ENCODE measurements around the gene AAR2. TPM values are rescaled to one million over a fixed set of nuclear protein-coding genes. Genes with fewer than 3 reads are reported as not detected.
A peak's percentile ranks its signal among the peaks of the same experiment; 100 is the strongest.

The AAR2 gene, protein sequence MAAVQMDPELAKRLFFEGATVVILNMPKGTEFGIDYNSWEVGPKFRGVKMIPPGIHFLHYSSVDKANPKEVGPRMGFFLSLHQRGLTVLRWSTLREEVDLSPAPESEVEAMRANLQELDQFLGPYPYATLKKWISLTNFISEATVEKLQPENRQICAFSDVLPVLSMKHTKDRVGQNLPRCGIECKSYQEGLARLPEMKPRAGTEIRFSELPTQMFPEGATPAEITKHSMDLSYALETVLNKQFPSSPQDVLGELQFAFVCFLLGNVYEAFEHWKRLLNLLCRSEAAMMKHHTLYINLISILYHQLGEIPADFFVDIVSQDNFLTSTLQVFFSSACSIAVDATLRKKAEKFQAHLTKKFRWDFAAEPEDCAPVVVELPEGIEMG
- polyA plus RNA-seq (2012; rRNA removed) = 17.4 and 23.4 TPM in 2 replicates
- polyA plus RNA-seq (2012; cell fraction: cytosol; rRNA removed) = 12.4 and 17.6 TPM in 2 replicates
- polyA plus RNA-seq (2012; cell fraction: nucleus; rRNA removed) = 17.6 and 18.8 TPM in 2 replicates

DNA sequence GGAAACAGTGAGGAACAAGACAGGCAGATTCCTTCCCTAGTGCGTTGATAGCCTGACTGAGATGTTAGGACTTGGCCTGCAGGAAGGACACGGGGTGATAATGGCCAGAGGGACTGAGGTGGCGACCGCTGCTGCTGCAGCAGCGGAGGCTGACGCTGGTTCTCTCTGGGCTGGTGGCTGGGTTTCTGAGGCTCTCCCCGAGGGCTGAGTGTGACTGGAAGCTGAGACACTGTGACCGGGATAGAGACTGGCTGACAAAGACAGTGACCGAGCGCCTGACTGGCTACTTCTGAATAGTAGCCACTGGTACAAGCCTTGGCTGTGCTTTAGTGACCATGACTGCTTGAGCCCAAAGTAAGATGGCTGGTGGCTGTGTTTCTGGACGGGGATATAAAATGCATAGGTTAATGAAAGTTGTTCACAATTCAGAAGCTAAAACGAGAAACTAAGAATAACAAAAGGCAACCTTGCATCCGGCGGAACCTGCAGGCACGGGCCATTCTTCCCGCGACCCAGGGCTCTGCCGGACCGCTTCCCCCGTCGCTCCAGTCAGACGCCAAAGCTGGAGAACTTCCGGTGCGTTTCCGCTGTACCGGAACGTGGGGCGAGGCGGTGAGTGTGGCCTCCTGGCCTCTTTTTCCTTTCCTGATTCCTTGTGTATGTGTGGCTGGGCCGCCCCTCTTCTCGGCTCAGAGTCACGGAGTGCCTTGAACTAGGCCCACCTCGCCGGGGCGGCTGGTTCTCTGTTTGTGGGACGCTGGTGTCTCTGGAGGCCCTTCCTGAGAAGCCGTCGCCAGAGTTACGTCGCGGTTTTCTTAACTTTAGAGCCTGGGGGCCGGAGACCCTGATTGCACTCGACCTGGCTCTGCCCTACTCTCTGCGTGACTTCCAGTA, at the start of gene AAR2:
Gene AAR2 (plus strand): TSS at position 587 of the 894 bp plus-strand sequence. CDS start 3,391 bp downstream, outside the sequence.
- ChIA-PET POLR2A (interaction anchor here (0.9 to 1.1 kb wide), 3 partner anchors 33 to 225 kb away, joined by 3 to 4 read pairs (median 3); no protein-coding TSS in a partner anchor), CTCF (interaction anchor here (0.7 to 2.3 kb wide), 6 partner anchors 9 to 254 kb away, joined by 3 to 9 read pairs (median 4); no protein-coding TSS in a partner anchor)
- no peaks in the 10 kb centered on the region for H3F3A ChIP-seq (replicated peaks; ENCODE audit: insufficient read depth)
- H3K4me3 ChIP-seq (ENCODE audit: low read depth in 2 of 2, low read length in 1 of 2) = peak within 1 kb of the TSS; percentile 91 to 98
- H3K79me2 ChIP-seq (ENCODE audit: insufficient read depth) = peaks cover 56% of the 10 kb centered on the region
- peak; percentile 84 for DNase-seq
- H3K27me3 ChIP-seq (ENCODE audit: insufficient read depth) = no peaks in the 10 kb centered on the region
- H3K27ac ChIP-seq (ENCODE audit: low read depth in 2 of 2, low read length in 1 of 2) = peak within 1 kb of the TSS; percentile 75 to 78
- peaks cover 10 to 20% of the 10 kb centered on the region in 2 experiments for H3K36me3 ChIP-seq (replicated peaks in 1 of 2; ENCODE audit: control insufficient read depth in 1 of 2, insufficient read depth in 2 of 2, low read length in 1 of 2)
- peak within 1 kb of the TSS; percentile 100 for H2AFZ ChIP-seq (ENCODE audit: low read depth)
- H3K9me2 ChIP-seq = no peaks in the 10 kb centered on the region
- H3K9ac ChIP-seq = peak within 1 kb of the TSS; percentile 98
- peaks cover 5 to 10% of the 10 kb centered on the region in 2 experiments; a peak in 2 of 4 replicates for H3K4me1 ChIP-seq (ENCODE audit: control insufficient read depth in 1 of 2, insufficient read depth in 2 of 2, low read depth in 1 of 2, low read length in 1 of 2)
- 14% methylated on average over 36 of the region's 44 CpGs for WGBS (ENCODE audit: low lambda C conversion rate)
- peak within 1 kb of the TSS; percentile 93 for H3K4me2 ChIP-seq
- H3K9me3 ChIP-seq = no peaks in the 10 kb centered on the region
- TF ChIP-seq YY1 (IDR thresholded peaks at IDR 0.05; ENCODE audit: low read depth) = 0 out of 2 replicates have a peak, but pooled peaks have one; percentile 61
- TF ChIP-seq REST (IDR thresholded peaks at IDR 0.05; ENCODE audit: low read depth, low read length) = peak; percentile 62
- TF ChIP-seq TCF12 (IDR thresholded peaks at IDR 0.05) = peak; percentile 19; the same call in 1 of the 2 replicates
- peak; percentile 83 for TF ChIP-seq MXI1 (IDR thresholded peaks at IDR 0.05; ENCODE audit: low read depth, low read length)
- 0 out of 2 replicates have a peak, but pooled peaks have one; percentile 8 for TF ChIP-seq NFIC (IDR thresholded peaks at IDR 0.05; ENCODE audit: borderline replicate concordance)
- TF ChIP-seq SMC3 (IDR thresholded peaks at IDR 0.05; ENCODE audit: low read depth, low read length) = peak; percentile 5; the same call in 1 of the 2 replicates
- peak; percentile 92 for TF ChIP-seq MAX (IDR thresholded peaks at IDR 0.05; ENCODE audit: low read depth)
- no peak for TF ChIP-seq GATA2 (CRISPR knock-in tag; IDR thresholded peaks at IDR 0.05)
- TF ChIP-seq PBX3 (IDR thresholded peaks at IDR 0.05) = no peak; the same call in 1 of the 2 replicates
- TF ChIP-seq EP300 (IDR thresholded peaks at IDR 0.05; ENCODE audit: borderline replicate concordance in 1 of 2, low read depth in 1 of 2, low read length in 1 of 2) = no peak; a peak in 1 of 4 replicates
- TF ChIP-seq GABPA (IDR thresholded peaks at IDR 0.05; ENCODE audit: low read depth) = peak; percentile 98
- no peak for TF ChIP-seq RXRA (IDR thresholded peaks at IDR 0.05; ENCODE audit: borderline replicate concordance, low read depth)
- peak; percentile 54 for TF ChIP-seq RCOR1 (IDR thresholded peaks at IDR 0.05; ENCODE audit: low read length)
- TF ChIP-seq CHD2 (IDR thresholded peaks at IDR 0.05; ENCODE audit: low read length, partially characterized antibody) = peak; percentile 62
- no peak for TF ChIP-seq USF2 (IDR thresholded peaks at IDR 0.05; ENCODE audit: borderline replicate concordance, low read depth, low read length)
- TF ChIP-seq POLR2AphosphoS5 (IDR thresholded peaks at IDR 0.05; ENCODE audit: low read depth, low read length) = peak; percentile 94
- TF ChIP-seq ELF1 (IDR thresholded peaks at IDR 0.05) = peak; percentile 85
- TF ChIP-seq SIN3A (IDR thresholded peaks at IDR 0.05; ENCODE audit: borderline replicate concordance, low read depth, low read length) = peak; percentile 87; the same call in 1 of the 2 replicates
- TF ChIP-seq, protein P1, sequence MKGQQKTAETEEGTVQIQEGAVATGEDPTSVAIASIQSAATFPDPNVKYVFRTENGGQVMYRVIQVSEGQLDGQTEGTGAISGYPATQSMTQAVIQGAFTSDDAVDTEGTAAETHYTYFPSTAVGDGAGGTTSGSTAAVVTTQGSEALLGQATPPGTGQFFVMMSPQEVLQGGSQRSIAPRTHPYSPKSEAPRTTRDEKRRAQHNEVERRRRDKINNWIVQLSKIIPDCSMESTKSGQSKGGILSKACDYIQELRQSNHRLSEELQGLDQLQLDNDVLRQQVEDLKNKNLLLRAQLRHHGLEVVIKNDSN (IDR thresholded peaks at IDR 0.05; ENCODE audit: borderline replicate concordance, low read depth) = no peak
- TF ChIP-seq TAF1 (IDR thresholded peaks at IDR 0.05; ENCODE audit: borderline replicate concordance, low read depth, low read length) = peak; percentile 96
- no peaks in the 10 kb centered on the region for H4K20me1 ChIP-seq (ENCODE audit: insufficient read depth)

All from SK-N-SH (cell line).